ENCODE results near the gene SLC25A21.
"Not testable (repeated sequence)": the region's sequence is repeated elsewhere in the genome, so short reads cannot be mapped to it uniquely, and the experiment has no call there.

SLC25A21 gene

GRCh38 chr14:36747411-36748184, 424.8 kb downstream of the SLC25A21 start:
- peak in 1 of 2 experiments; percentile 11 for DNase-seq

- DNase-seq: no peak
Observed at GRCh38 chr14:36746872-36747271, 425.5 kb downstream of the SLC25A21 start.

GRCh38 chr14:36741858-36742257, 430.5 kb downstream of the SLC25A21 start:
- no peak for DNase-seq

GRCh38 chr14:36738269-36738668, 434.1 kb downstream of the SLC25A21 start:
- DNase-seq: no peak

GRCh38 chr14:36726128-36726527, 446.3 kb downstream of the SLC25A21 start:
- no peak for DNase-seq

GRCh38 chr14:36724162-36724561, 448.2 kb downstream of the SLC25A21 start:
- DNase-seq: no peak

GRCh38 chr14:36723530-36723929, 448.9 kb downstream of the SLC25A21 start:
- no peak for DNase-seq

GRCh38 chr14:36721877-36722276, 450.5 kb downstream of the SLC25A21 start:
- DNase-seq: no peak

- DNase-seq: no peak
Observed at GRCh38 chr14:36720657-36721056, 451.7 kb downstream of the SLC25A21 start.

GRCh38 chr14:36719823-36720222, 452.6 kb downstream of the SLC25A21 start:
- no peak for DNase-seq

- DNase-seq: no peak
Observed at GRCh38 chr14:36718216-36718615, 454.2 kb downstream of the SLC25A21 start.

GRCh38 chr14:36717363-36717762, 455.0 kb downstream of the SLC25A21 start:
- no peak for DNase-seq

GRCh38 chr14:36716614-36717184, 455.7 kb downstream of the SLC25A21 start:
- no peak for DNase-seq

- DNase-seq: no peak
Observed at GRCh38 chr14:36713960-36714703, 458.3 kb downstream of the SLC25A21 start.

- DNase-seq: no peak
Observed at GRCh38 chr14:36707570-36707969, 464.8 kb downstream of the SLC25A21 start.

GRCh38 chr14:36702474-36702873, 469.9 kb downstream of the SLC25A21 start:
- DNase-seq: no peak

GRCh38 chr14:36701132-36701531, 471.3 kb downstream of the SLC25A21 start:
- no peak for DNase-seq

- no peak for DNase-seq
Observed at GRCh38 chr14:36700651-36701050, 471.8 kb downstream of the SLC25A21 start.

- DNase-seq: not testable (repeated sequence)
Observed at GRCh38 chr14:36699420-36699819, 473.0 kb downstream of the SLC25A21 start.

- DNase-seq: no peak
Observed at GRCh38 chr14:36690311-36691040, 481.9 kb downstream of the SLC25A21 start.

GRCh38 chr14:36684946-36685345, 487.5 kb downstream of the SLC25A21 start:
- no peak for DNase-seq

GRCh38 chr14:36683083-36683724, 489.2 kb downstream of the SLC25A21 start:
- DNase-seq: no peak

- no peak for DNase-seq
Observed at GRCh38 chr14:36682338-36682737, 490.1 kb downstream of the SLC25A21 start.
